Breast epithelium (tissue), 3 donors: ENCODE data around the gene ACAP2.

Experiments
- POLR2A ChIP-seq: fragments of 450-650 bp; IDR thresholded peaks from one replicate; pipeline ENCODE4 v1.6.1; 2016; ENCODE audit warnings: antibody characterized with exemption, mild to moderate bottlenecking, moderate library complexity
- TF ChIP-seq, protein P1 (sequence below), 3 donors: fragments of 450-650 bp; IDR thresholded peaks; one replicate each; pipeline ENCODE4 v1.5.1; 2016 to 2017; ENCODE audit warnings: antibody characterized with exemption in 3 of 3, mild to moderate bottlenecking in 3 of 3, moderate library complexity in 3 of 3

DNA sequence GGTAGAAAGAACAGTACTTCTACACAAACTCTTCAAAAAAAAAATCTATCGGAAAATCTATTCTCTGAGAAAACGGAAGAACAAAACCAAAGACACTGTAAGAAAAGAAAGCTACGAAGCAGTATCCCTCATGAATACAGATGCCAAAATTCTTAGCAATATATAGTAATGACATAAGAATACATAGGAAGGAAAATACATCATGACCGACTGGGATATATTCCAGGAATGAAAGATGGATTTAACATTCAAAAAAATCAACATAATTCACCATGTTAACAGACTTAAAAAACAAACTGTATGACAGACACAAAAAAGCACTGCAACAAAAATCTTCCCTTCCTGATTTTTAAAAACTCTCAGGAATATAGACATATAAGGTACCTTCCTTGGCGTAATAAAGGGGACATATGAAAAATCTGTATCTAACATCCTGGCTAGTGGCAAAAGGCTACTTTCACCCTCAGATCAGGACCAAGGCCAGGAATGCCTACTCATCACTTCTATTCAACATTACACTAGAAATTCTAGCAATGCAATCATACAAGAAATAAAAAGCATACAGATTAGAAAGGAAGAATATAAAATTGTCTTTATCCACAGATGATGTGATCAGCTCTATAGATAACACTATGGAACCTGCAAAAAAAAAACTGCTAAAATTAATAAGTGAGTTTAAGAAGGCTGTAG, 94.2 kb downstream of the ACAP2 start:
- TF ChIP-seq, protein P1, sequence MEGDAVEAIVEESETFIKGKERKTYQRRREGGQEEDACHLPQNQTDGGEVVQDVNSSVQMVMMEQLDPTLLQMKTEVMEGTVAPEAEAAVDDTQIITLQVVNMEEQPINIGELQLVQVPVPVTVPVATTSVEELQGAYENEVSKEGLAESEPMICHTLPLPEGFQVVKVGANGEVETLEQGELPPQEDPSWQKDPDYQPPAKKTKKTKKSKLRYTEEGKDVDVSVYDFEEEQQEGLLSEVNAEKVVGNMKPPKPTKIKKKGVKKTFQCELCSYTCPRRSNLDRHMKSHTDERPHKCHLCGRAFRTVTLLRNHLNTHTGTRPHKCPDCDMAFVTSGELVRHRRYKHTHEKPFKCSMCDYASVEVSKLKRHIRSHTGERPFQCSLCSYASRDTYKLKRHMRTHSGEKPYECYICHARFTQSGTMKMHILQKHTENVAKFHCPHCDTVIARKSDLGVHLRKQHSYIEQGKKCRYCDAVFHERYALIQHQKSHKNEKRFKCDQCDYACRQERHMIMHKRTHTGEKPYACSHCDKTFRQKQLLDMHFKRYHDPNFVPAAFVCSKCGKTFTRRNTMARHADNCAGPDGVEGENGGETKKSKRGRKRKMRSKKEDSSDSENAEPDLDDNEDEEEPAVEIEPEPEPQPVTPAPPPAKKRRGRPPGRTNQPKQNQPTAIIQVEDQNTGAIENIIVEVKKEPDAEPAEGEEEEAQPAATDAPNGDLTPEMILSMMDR (IDR thresholded peaks at IDR 0.05) = no peak
- TF ChIP-seq POLR2A = no peak
